Mucosa of stomach (tissue), 1 donor: Measurements from ENCODE around the gene EBI3.
"Not testable (repeated sequence)": the region's sequence is repeated elsewhere in the genome, so short reads cannot be mapped to it uniquely, and the experiment has no call there.

ENCODE experiments used
- H3K27me3 ChIP-seq: one replicate; pipeline ENCODE4 v1.7.0; 2013; ENCODE audit warnings: mild to moderate bottlenecking, low read length; ENCODE audit not compliant: control insufficient read depth, insufficient read depth
- H3K36me3 ChIP-seq: one replicate; pipeline ENCODE4 v1.7.0; 2013; ENCODE audit warnings: low read length; ENCODE audit not compliant: control insufficient read depth, insufficient read depth
- H3K4me1 ChIP-seq: one replicate; pipeline ENCODE4 v1.7.0; 2013; ENCODE audit warnings: mild to moderate bottlenecking, low read length; ENCODE audit not compliant: control insufficient read depth, insufficient read depth
- H3K4me3 ChIP-seq: one replicate; pipeline ENCODE4 v1.7.0; 2013; ENCODE audit warnings: low read length
- H3K9ac ChIP-seq: one replicate; pipeline ENCODE4 v1.7.0; 2013; ENCODE audit warnings: mild to moderate bottlenecking, low read length, moderate library complexity
- H3K9me3 ChIP-seq: one replicate; pipeline ENCODE4 v1.7.0; 2013; ENCODE audit warnings: mild to moderate bottlenecking, low read length, moderate library complexity; ENCODE audit not compliant: control insufficient read depth
- donor health status: Pancreatic carcinoma.

Gene EBI3

GRCh38 chr19:4210166-4210731 is 19.1 kb upstream of the EBI3 start:
- H3K9ac ChIP-seq, result no peak overlapping the region
- no peaks in the 10 kb centered on the region for H3K9me3 ChIP-seq
- H3K36me3 ChIP-seq, result no peaks in the 10 kb centered on the region
- no peak overlapping the region for H3K4me3 ChIP-seq
- no peaks in the 10 kb centered on the region for H3K27me3 ChIP-seq
- H3K4me1 ChIP-seq, result no peaks in the 10 kb centered on the region

- no peak overlapping the region for H3K9ac ChIP-seq
- no peaks in the 10 kb centered on the region for H3K27me3 ChIP-seq
- H3K9me3 ChIP-seq, result no peaks in the 10 kb centered on the region
- H3K36me3 ChIP-seq, result no peaks in the 10 kb centered on the region
- no peaks in the 10 kb centered on the region for H3K4me1 ChIP-seq
- H3K4me3 ChIP-seq, result no peak overlapping the region
Observed at GRCh38 chr19:4213116-4213515, 16.2 kb upstream of the EBI3 start.

- H3K4me1 ChIP-seq, result no peaks in the 10 kb centered on the region
- H3K4me3 ChIP-seq, result no peak overlapping the region
- no peaks in the 10 kb centered on the region for H3K27me3 ChIP-seq
Observed at GRCh38 chr19:4215807-4216206, 13.5 kb upstream of the EBI3 start.

GRCh38 chr19:4216846-4217245 is 12.5 kb upstream of the EBI3 start:
- no peak overlapping the region for H3K4me3 ChIP-seq
- no peak overlapping the region for H3K9ac ChIP-seq
- no peaks in the 10 kb centered on the region for H3K9me3 ChIP-seq
- H3K27me3 ChIP-seq, result no peaks in the 10 kb centered on the region
- no peaks in the 10 kb centered on the region for H3K4me1 ChIP-seq
- no peaks in the 10 kb centered on the region for H3K36me3 ChIP-seq

More at GRCh38 chr19:4215807-4216206, 13.5 kb upstream of the EBI3 start:
- Histone ChIP-seq H3K36me3 (no peaks in the 10 kb centered on the region), H3K9me3 (no peaks in the 10 kb centered on the region), H3K9ac (no peak overlapping the region)

GRCh38 chr19:4217429-4218264 is 11.7 kb upstream of the EBI3 start:
- H3K9ac ChIP-seq, result no peak overlapping the region
- no peaks in the 10 kb centered on the region for H3K27me3 ChIP-seq
- H3K4me1 ChIP-seq, result no peaks in the 10 kb centered on the region
- H3K9me3 ChIP-seq, result no peaks in the 10 kb centered on the region
- H3K36me3 ChIP-seq, result no peaks in the 10 kb centered on the region
- H3K4me3 ChIP-seq, result no peak overlapping the region

GRCh38 chr19:4218523-4218922 is 10.8 kb upstream of the EBI3 start:
- not testable (repeated sequence) for H3K4me3 ChIP-seq, H3K9ac ChIP-seq, H3K27me3 ChIP-seq, H3K4me1 ChIP-seq, H3K36me3 ChIP-seq, H3K9me3 ChIP-seq

GRCh38 chr19:4220188-4220587 is 9.1 kb upstream of the EBI3 start:
- Histone ChIP-seq H3K4me1 (no peaks in the 10 kb centered on the region), H3K27me3 (no peaks in the 10 kb centered on the region), H3K36me3 (no peaks in the 10 kb centered on the region), H3K9me3 (no peaks in the 10 kb centered on the region), H3K4me3 (no peak overlapping the region), H3K9ac (no peak overlapping the region)

GRCh38 chr19:4224470-4224869 is 4.9 kb upstream of the EBI3 start:
- H3K4me3 ChIP-seq, result no peak overlapping the region
- no peaks in the 10 kb centered on the region for H3K4me1 ChIP-seq
- H3K27me3 ChIP-seq, result peaks cover 18% of the 10 kb centered on the region
- H3K36me3 ChIP-seq, result no peaks in the 10 kb centered on the region
- no peaks in the 10 kb centered on the region for H3K9me3 ChIP-seq
- H3K9ac ChIP-seq, result no peak overlapping the region

- Histone ChIP-seq H3K4me1 (no peaks in the 10 kb centered on the region), H3K27me3 (peaks cover 20% of the 10 kb centered on the region), H3K9me3 (no peaks in the 10 kb centered on the region), H3K4me3 (no peak overlapping the region), H3K36me3 (no peaks in the 10 kb centered on the region), H3K9ac (no peak overlapping the region)
Observed at GRCh38 chr19:4225885-4226284, 3.4 kb upstream of the EBI3 start.

GRCh38 chr19:4227771-4228170 is 1.6 kb upstream of the EBI3 start:
- H3K9me3 ChIP-seq, result no peaks in the 10 kb centered on the region
- H3K27me3 ChIP-seq, result peaks cover 22% of the 10 kb centered on the region

GRCh38 chr19:4228765-4229178 is 551 bp upstream of the EBI3 start:
- Histone ChIP-seq H3K27me3 (peaks cover 26% of the 10 kb centered on the region), H3K4me3 (no peak overlapping the region)

More at GRCh38 chr19:4227771-4228170, 1.6 kb upstream of the EBI3 start:
- H3K4me3 ChIP-seq, result no peak overlapping the region
- H3K36me3 ChIP-seq, result no peaks in the 10 kb centered on the region
- H3K4me1 ChIP-seq, result no peaks in the 10 kb centered on the region
- no peak overlapping the region for H3K9ac ChIP-seq

GRCh38 chr19:4230237-4230636 is 914 bp downstream of the EBI3 start:
- H3K9ac ChIP-seq, H3K36me3 ChIP-seq, H3K4me3 ChIP-seq, H3K9me3 ChIP-seq, H3K4me1 ChIP-seq: not testable (repeated sequence)
- peaks cover 26% of the 10 kb centered on the region for H3K27me3 ChIP-seq

More at GRCh38 chr19:4228765-4229178, 551 bp upstream of the EBI3 start:
- Histone ChIP-seq H3K9ac (no peak overlapping the region), H3K36me3 (no peaks in the 10 kb centered on the region), H3K9me3 (no peaks in the 10 kb centered on the region), H3K4me1 (no peaks in the 10 kb centered on the region)
